Ureter (tissue), 1 donor: ENCODE data around the gene SLIT3. TPM values are rescaled to one million over a fixed set of nuclear protein-coding genes. Genes with fewer than 3 reads are reported as not detected.
"Not testable (repeated sequence)": the region's sequence is repeated elsewhere in the genome, so short reads cannot be mapped to it uniquely, and the experiment has no call there.

Experiments
- DNase-seq: peaks from one replicate; pipeline ENCODE4 v3.0.0-alpha.2; 2020; ENCODE audit warnings: low spot score
- total RNA-seq: library from RNA; stranded (reverse); gene quantifications from one replicate; pipeline ENCODE4 v1.2.4, GENCODE V29; 2023
- donor health status: DM: yes; HTN: yes; CAD: no.

Gene SLIT3
- total RNA-seq, 1 donor from 2014 or later = 67.0 TPM

- DNase-seq = peak; percentile 89
These were observed 158.5 kb downstream of the SLIT3 start for GRCh38 chr5:169142264-169142970.

GRCh38 chr5:169140215-169140614 lies 160.7 kb downstream of the SLIT3 start:
- not testable (repeated sequence) for DNase-seq

DNA sequence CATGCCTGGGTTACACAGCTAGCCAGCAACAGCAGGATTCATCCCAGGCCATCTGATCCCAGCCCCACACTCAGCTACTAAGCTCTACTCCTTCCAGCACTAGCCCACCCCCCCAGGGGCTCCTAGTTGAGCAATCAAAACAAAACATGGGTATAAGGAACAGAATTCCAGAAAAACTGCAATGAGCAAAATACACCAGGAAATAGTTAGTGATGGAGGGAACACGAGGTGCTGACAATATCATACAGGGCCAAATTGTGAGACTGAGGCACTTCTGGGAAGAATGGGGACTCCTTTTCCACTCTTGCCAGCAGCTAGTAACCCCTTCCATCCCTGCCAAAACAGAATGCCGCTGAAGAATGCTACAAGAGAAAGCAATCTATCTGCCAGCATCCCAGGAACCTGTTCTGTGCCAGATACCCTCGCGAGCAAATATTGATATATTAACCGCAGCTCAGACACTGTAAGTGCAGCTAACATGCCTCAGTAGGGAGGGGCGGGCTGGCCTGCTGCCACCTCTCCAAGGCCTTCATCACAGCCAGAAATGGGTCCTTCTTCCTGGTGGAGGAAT lies 161.4 kb downstream of the SLIT3 start:
- peak; percentile 84 for DNase-seq

GRCh38 chr5:169133531-169133930 lies 167.4 kb downstream of the SLIT3 start:
- no peak for DNase-seq

GRCh38 chr5:169132302-169132660 lies 168.7 kb downstream of the SLIT3 start:
- no peak for DNase-seq

- DNase-seq = no peak
These were observed 169.2 kb downstream of the SLIT3 start for GRCh38 chr5:169131616-169132301.

DNA sequence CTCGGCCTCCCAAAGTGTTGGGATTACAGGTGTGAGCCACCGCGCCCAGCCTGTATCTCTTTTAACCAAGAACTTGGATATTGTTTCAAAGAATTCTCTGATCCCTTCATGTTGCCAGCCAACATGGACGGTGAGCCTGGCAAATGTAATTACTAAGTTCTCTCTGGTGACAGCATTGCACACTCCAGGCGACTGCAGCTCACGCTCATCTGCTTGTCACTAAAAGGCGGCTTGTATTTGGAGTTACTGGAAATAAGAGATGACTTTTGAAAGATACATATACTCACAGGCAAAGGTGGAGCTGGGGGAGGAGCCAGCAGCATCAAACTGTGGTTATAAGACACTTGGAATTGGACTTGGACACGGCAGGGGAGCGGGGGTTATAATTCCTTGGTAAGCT lies 172.3 kb downstream of the SLIT3 start:
- no peak for DNase-seq

DNA sequence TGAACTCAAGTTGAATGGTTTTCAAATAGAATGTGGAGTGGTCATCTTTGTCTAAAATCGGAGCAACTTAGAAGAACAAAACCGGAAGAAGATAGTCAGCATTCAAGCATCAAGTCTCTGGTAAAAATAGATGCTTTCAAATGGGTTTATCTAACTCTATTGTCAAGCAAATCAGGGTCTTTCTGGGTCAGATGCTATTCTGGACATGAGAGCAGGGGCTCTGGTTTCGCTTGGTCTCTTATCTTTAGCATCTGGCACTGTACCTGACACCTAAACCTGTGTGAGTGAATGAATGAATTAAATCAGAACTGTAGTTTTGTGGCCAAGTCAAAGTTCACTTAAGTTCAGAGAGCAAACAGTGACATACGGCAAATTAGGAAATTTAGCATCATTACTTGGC lies 173.5 kb downstream of the SLIT3 start:
- DNase-seq = no peak

DNA sequence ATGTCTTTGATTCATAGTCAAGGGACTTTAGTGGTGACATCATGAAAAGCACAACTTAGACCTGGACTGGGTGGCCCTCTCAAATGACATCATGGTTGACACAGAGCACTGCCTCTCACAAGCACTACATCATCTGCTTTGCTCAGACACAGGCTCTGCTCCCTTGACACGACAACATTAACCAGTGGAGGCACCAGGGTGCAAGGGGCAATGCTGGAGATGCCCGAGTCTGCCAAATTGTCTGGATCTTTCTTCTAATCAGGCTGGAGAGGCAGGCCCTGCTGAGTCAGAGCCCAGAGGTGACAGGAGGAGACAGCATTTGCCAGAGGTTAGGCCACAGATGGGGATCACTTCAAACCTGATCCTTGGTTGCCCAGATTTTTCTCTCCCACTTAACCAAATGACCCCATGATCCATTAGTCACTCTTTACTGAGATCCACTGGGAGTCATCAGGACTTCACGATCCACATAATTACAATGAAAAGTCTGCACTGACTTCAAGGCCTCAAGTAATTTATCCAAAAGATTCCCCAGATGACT lies 174.4 kb downstream of the SLIT3 start:
- DNase-seq = no peak

DNA sequence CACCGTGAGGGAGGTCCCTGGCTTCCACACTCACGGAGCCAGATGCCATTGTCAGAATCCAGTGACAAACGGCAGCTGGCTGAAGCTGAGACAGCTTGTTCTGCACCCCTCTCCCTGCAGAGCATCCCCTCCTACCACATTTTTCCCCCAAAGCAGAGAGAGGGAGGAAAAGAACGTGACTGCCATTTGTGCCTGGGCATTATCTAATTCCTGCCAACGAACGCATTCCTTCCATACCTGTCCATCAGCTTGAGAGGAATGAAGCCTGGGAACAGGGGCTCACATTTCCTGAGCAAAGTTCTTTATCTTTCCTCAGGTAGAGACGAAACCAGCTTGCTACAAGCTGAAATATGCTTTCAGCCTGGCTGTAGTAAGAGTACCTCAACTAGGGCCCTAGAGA lies 175.4 kb downstream of the SLIT3 start:
- no peak for DNase-seq

DNA sequence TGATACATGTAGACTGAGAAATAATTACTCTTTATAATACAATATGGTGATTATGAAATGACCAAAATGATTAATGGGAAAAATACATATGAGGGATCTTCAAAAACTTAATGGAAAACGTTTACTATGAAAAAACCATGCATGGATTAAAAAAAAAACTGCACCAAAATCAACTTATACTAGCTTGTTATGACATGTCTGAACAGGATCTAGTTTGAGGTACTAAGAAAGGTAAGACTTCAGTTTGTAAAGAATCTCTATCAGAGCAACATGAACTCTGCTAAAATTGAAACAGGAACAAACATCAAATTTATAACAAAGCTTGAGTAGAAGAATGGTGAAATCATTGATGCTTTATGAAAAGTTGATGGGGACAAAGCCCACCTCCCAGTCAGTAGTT lies 178.0 kb downstream of the SLIT3 start:
- no peak for DNase-seq

DNA sequence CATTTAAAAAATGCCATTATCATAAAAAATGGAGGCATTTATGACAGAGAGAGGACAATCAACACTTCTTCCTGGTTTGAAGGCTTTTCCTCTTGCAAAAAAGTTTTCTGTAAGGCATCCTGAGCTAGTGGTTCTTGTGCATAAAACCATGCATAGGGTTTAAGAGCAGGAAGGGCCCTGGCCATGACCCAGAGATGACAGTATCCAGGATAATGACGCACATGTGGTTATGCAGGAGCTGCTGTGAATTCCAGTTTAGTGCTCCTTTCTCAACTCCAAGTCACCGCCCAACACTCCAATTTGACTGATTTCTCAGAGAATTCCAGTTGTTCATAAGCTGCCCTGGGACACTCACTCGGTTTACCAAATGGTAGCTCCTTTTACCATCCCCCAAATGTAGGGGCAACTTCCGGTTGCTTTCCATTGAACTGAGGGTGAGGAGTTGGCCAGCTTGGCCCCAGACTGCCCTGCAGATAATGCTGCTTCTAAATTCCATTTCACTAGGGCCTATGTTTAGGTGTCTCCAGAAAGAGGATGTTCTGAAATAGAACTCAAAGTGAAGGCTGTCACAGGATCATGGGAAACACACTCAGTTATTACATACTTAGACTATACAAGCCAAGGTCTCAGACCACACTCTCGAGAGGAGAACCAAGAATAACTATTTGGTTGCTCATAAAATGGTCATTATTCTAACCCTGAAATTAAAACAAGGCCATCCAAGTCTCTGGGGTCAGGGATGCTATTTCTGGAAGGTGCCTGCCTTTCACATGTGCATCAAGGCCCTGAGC lies 179.1 kb downstream of the SLIT3 start:
- DNase-seq = no peak

GRCh38 chr5:169119288-169120048 lies 181.5 kb downstream of the SLIT3 start:
- DNase-seq = no peak

DNA sequence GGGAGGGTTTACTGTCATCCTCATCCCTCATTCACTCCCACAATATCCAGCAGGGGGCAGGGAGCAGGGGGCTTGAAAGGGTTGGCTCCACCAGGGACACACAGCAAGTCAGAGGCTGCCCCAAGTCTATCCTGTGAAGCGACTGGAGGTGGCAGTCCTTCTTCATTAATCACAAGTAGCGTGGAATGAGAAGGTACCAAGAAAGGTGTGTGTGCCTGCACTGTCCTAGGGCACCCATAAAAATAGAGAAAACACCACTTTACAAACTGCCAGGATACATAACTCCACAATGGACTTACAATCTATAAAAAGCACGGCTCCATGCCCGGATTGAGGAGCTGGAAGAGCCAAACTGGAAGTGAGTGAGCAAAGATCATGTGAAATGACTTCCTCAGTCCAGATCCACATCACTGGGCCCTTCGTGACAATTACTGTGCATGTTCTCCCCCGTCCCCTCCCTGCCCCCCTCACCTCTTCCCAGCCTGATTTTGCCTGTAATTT lies 183.9 kb downstream of the SLIT3 start:
- DNase-seq = no peak

- no peak for DNase-seq
These were observed 185.3 kb downstream of the SLIT3 start for GRCh38 chr5:169115461-169116124.

- DNase-seq = no peak
These were observed 186.4 kb downstream of the SLIT3 start for GRCh38 chr5:169114466-169115065.

GRCh38 chr5:169112016-169112415 lies 188.9 kb downstream of the SLIT3 start:
- DNase-seq = no peak

DNA sequence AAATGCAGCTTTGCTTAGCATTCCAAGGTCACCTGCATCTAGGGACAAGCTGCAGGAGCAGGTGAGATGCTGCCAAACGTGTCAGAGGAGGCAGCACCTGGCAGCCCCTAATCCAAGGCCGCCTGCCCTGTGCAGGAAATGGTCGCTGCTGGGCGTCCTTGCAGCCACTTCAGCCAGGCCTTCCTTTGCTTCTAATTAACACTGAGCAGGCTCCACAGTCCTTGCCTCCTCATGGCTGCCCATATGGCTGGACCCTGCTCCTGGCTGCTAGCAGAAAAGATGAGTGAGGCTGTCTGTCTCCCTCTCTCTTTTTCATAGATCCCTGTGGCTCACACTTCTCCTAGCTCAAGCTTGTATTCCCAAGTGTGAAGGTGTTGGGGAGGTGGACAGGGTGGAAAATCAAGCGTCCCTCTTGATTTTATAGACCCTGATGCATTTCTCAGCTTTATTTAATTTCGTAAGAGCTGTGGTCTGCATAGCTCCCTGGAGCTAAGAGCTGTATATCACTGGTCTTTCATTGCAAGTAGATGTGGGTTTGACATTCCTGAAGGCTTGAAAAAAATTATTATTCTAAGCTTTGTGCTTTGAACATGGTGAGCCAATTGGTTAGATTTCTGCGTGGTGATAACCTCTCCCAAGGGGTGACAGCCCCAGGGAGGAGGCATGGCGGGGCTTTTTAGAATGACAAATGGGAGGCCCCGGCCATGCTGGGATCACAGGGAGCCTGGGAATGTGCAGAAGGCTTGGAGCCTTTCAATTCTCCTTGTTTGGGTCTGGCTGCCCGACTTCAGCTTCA lies 193.8 kb downstream of the SLIT3 start:
- DNase-seq = no peak

- DNase-seq = not testable (repeated sequence)
These were observed 195.4 kb downstream of the SLIT3 start for GRCh38 chr5:169105582-169105981.
